GM10847 (cell line): Measurements from ENCODE around the gene HEPHL1.

Source experiments
- POLR2A ChIP-seq: IDR thresholded peaks from 2 replicates; pipeline ENCODE4 v1.6.1; 2011; ENCODE audit not compliant: insufficient read length; ENCODE audit errors: extremely low read depth

Gene HEPHL1

GRCh38 chr11:94104734-94105133, 83.6 kb downstream of the HEPHL1 start:
- TF ChIP-seq POLR2A, result no peak

- no peak for TF ChIP-seq POLR2A
Observed at GRCh38 chr11:94106716-94107115, 85.6 kb downstream of the HEPHL1 start.

- no peak for TF ChIP-seq POLR2A
Observed at GRCh38 chr11:94107363-94107762, 86.2 kb downstream of the HEPHL1 start.

GRCh38 chr11:94111241-94111640, 90.1 kb downstream of the HEPHL1 start:
- TF ChIP-seq POLR2A, result no peak

GRCh38 chr11:94111660-94112059, 90.5 kb downstream of the HEPHL1 start:
- no peak for TF ChIP-seq POLR2A

- TF ChIP-seq POLR2A, result no peak
Observed at GRCh38 chr11:94112206-94112953, 91.2 kb downstream of the HEPHL1 start.

- no peak for TF ChIP-seq POLR2A
Observed at GRCh38 chr11:94117197-94117574, 96.0 kb downstream of the HEPHL1 start.

- no peak for TF ChIP-seq POLR2A
Observed at GRCh38 chr11:94117871-94118270, 96.7 kb downstream of the HEPHL1 start.

- no peak for TF ChIP-seq POLR2A
Observed at GRCh38 chr11:94120946-94121345, 99.8 kb downstream of the HEPHL1 start.

GRCh38 chr11:94125407-94126115, 104.4 kb downstream of the HEPHL1 start:
- TF ChIP-seq POLR2A, result no peak

- no peak for TF ChIP-seq POLR2A
Observed at GRCh38 chr11:94127638-94128037, 106.5 kb downstream of the HEPHL1 start.

GRCh38 chr11:94128291-94128745, 107.2 kb downstream of the HEPHL1 start:
- no peak for TF ChIP-seq POLR2A

- TF ChIP-seq POLR2A, result peak; percentile 65
Observed at GRCh38 chr11:94128746-94129511, 107.8 kb downstream of the HEPHL1 start, which contains the start of gene PANX1. TSS of gene PANX1 (plus strand) at chr11:94128841. CDS start at chr11:94129313, 472 bp downstream.

- TF ChIP-seq POLR2A, result no peak
Observed at GRCh38 chr11:94129512-94130297, 108.6 kb downstream of the HEPHL1 start.
